ENCODE measurements around the gene EVI2B. TPM values are rescaled to one million over a fixed set of nuclear protein-coding genes. Genes with fewer than 3 reads are reported as not detected.
A peak's percentile ranks its signal among the peaks of the same experiment; 100 is the strongest.
"Not testable (repeated sequence)": the region's sequence is repeated elsewhere in the genome, so short reads cannot be mapped to it uniquely, and the experiment has no call there.

The EVI2B gene
- total RNA-seq, 1 experiment from 2014 or later, result 0.37 TPM

- TF ChIP-seq ELF4 (CRISPR knock-in tag; IDR thresholded peaks at IDR 0.05; ENCODE audit: low read depth) (no peak), KAT7 (CRISPR knock-in tag; IDR thresholded peaks at IDR 0.05; ENCODE audit: borderline replicate concordance) (no peak), ATF1 (CRISPR knock-in tag; IDR thresholded peaks at IDR 0.05) (no peak), ZBTB21 (CRISPR knock-in tag; IDR thresholded peaks at IDR 0.05; ENCODE audit: borderline replicate concordance) (no peak), USF1 (CRISPR knock-in tag; IDR thresholded peaks at IDR 0.05) (no peak), ZNF425 (CRISPR knock-in tag; conservative IDR thresholded peaks at IDR 0.05) (no peak), HMGA2 (CRISPR knock-in tag; IDR thresholded peaks at IDR 0.05) (no peak), FOXP1 (CRISPR knock-in tag; IDR thresholded peaks at IDR 0.05; ENCODE audit: borderline replicate concordance) (no peak), GABPB1 (CRISPR knock-in tag; IDR thresholded peaks at IDR 0.05) (no peak)
- TF ChIP-seq, protein P1, sequence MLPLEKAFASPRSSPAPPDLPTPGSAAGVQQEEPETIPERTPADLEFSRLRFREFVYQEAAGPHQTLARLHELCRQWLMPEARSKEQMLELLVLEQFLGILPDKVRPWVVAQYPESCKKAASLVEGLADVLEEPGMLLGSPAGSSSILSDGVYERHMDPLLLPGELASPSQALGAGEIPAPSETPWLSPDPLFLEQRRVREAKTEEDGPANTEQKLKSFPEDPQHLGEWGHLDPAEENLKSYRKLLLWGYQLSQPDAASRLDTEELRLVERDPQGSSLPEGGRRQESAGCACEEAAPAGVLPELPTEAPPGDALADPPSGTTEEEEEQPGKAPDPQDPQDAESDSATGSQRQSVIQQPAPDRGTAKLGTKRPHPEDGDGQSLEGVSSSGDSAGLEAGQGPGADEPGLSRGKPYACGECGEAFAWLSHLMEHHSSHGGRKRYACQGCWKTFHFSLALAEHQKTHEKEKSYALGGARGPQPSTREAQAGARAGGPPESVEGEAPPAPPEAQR (CRISPR knock-in tag; IDR thresholded peaks at IDR 0.05), result no peak
These were observed 4.5 kb upstream of the EVI2B start (continued) for GRCh38 chr17:31318298-31318801.

GRCh38 chr17:31314782-31315100 is 887 bp upstream of the EVI2B start:
- TF ChIP-seq ZNF317 (CRISPR knock-in tag; IDR thresholded peaks at IDR 0.05; ENCODE audit: borderline replicate concordance, low read depth), result no peak
- TF ChIP-seq MYBL2 (CRISPR knock-in tag; IDR thresholded peaks at IDR 0.05), result no peak
- no peak for TF ChIP-seq ELF4 (CRISPR knock-in tag; IDR thresholded peaks at IDR 0.05; ENCODE audit: low read depth)
- Mint-ChIP-seq H3K27me3 (ENCODE audit: low read depth) (no peaks in the 10 kb centered on the region), H3K27ac (peak overlapping the region; percentile 12; the same call in 1 of the 2 replicates), H3K4me1 (peaks cover 17% of the 10 kb centered on the region), H3K4me3 (no peak overlapping the region), H3K9me3 (no peaks in the 10 kb centered on the region), H3K36me3 (no peaks in the 10 kb centered on the region)
- CTCF ChIA-PET, result no interaction called here
- POLR2A ChIA-PET, result no interaction called here
- DNase-seq (ENCODE audit: low spot score) (no peak), ATAC-seq (no peak)

DNA sequence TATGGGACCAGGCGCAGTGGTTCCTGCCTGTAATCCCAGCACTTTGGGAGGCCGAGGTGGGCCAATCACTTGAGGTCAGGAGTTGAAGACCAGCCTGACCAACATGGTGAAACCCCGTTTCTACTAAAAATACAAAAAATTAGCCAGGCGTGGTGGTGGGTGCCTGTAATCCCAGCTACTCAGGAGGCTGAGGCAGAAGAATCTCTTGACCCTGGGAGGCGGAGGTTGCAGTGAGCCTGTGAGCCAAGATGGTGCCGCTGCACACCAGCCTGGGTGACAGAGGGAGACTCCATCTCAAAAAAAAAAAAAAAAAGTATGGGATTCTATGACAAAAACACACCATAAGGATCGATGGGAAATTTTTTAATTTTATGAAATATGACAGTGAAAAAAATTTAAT is 1.6 kb downstream of the EVI2B start:
- ATAC-seq; CTCF ChIA-PET; H3K4me1 Mint-ChIP-seq; H3K9me3 Mint-ChIP-seq; DNase-seq (ENCODE audit: low spot score); H3K27ac Mint-ChIP-seq; H3K4me3 Mint-ChIP-seq; H3K36me3 Mint-ChIP-seq; H3K27me3 Mint-ChIP-seq (ENCODE audit: low read depth): not testable (repeated sequence)
- POLR2A ChIA-PET, result interaction anchor here (0.7 kb wide), 1 partner anchor 128 kb away, joined by 4 read pairs; no protein-coding TSS in a partner anchor

DNA sequence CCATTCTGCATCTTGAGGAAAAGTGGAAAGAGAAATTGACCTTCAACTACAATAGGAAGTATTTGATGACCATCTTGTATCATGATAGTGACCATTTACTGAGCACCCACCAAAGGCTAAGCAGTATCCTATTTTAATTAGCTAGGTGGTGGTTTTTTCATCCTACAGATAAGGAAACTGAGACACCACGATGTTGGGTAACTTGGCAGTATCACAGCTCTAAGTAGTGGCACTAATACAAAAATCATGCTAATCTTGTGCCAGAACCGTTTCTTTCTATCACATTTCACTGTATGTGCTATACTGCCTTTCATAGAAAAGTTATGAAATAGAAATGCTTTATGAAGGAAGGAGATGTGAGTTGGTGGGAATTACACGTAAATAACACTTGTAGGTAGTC is 2.3 kb downstream of the EVI2B start:
- Mint-ChIP-seq H3K27me3 (ENCODE audit: low read depth) (no peaks in the 10 kb centered on the region), H3K9me3 (no peaks in the 10 kb centered on the region), H3K4me3 (no peak overlapping the region), H3K27ac (no peak overlapping the region), H3K36me3 (no peaks in the 10 kb centered on the region), H3K4me1 (peaks cover 8% of the 10 kb centered on the region)
- ChIA-PET CTCF (no interaction called here), POLR2A (no interaction called here)
- DNase-seq (ENCODE audit: low spot score) (no peak), ATAC-seq (no peak)
- TF ChIP-seq, protein P2, sequence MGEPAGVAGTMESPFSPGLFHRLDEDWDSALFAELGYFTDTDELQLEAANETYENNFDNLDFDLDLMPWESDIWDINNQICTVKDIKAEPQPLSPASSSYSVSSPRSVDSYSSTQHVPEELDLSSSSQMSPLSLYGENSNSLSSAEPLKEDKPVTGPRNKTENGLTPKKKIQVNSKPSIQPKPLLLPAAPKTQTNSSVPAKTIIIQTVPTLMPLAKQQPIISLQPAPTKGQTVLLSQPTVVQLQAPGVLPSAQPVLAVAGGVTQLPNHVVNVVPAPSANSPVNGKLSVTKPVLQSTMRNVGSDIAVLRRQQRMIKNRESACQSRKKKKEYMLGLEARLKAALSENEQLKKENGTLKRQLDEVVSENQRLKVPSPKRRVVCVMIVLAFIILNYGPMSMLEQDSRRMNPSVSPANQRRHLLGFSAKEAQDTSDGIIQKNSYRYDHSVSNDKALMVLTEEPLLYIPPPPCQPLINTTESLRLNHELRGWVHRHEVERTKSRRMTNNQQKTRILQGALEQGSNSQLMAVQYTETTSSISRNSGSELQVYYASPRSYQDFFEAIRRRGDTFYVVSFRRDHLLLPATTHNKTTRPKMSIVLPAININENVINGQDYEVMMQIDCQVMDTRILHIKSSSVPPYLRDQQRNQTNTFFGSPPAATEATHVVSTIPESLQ (CRISPR knock-in tag; IDR thresholded peaks at IDR 0.05), result no peak
- TF ChIP-seq HMGXB4 (CRISPR knock-in tag; IDR thresholded peaks at IDR 0.05) (no peak), ZNF423 (CRISPR knock-in tag; IDR thresholded peaks at IDR 0.05) (no peak), USF1 (CRISPR knock-in tag; IDR thresholded peaks at IDR 0.05) (no peak), CBFB (CRISPR knock-in tag; IDR thresholded peaks at IDR 0.05; ENCODE audit: low read depth) (no peak), TCF7 (CRISPR knock-in tag; IDR thresholded peaks at IDR 0.05; ENCODE audit: low read depth) (no peak), HMGA2 (CRISPR knock-in tag; IDR thresholded peaks at IDR 0.05) (no peak), GRHL2 (CRISPR knock-in tag; IDR thresholded peaks at IDR 0.05; ENCODE audit: insufficient replicate concordance, severe bottlenecking) (no peak), RELA (CRISPR knock-in tag; IDR thresholded peaks at IDR 0.05; ENCODE audit: borderline replicate concordance) (no peak), SP1 (CRISPR knock-in tag; conservative IDR thresholded peaks at IDR 0.05) (no peak), ZNF671 (CRISPR knock-in tag; IDR thresholded peaks at IDR 0.05) (no peak), MYBL2 (CRISPR knock-in tag; IDR thresholded peaks at IDR 0.05) (no peak), ATF1 (CRISPR knock-in tag; IDR thresholded peaks at IDR 0.05) (no peak)

All from WTC11 (cell line).